Activated CD4-positive, alpha-beta memory T cell treated with anti-CD3 and anti-CD28 coated beads, Interleukin-2, amount 10 ng/mL, durations not matched to agents 7 days and 5 days (primary cell): ENCODE results near the gene SMARCD3. TPM values are rescaled to one million over a fixed set of nuclear protein-coding genes. Genes with fewer than 3 reads are reported as not detected.

Experiments
- CTCF ChIA-PET: fragments of 350-600 bp; sonication (Branson Sonifier 250); formaldehyde crosslinking; loops from one replicate; lab custom pipeline; 2021; ENCODE audit warnings: antibody characterized with exemption, inconsistent platforms; lab: Charles Lee
- POLR2A ChIA-PET: fragments of 350-600 bp; sonication (Branson Sonifier 250); formaldehyde crosslinking; loops from one replicate; lab custom pipeline; 2021; ENCODE audit warnings: antibody characterized with exemption; lab: Charles Lee
- DNase-seq: peaks from one replicate; pipeline ENCODE4 v3.0.0-alpha.2; 2020
- H3K27ac Mint-ChIP-seq: one replicate; pipeline ENCODE4 v1.8.0; 2021; ENCODE audit warnings: mild to moderate bottlenecking, mixed read lengths
- H3K27me3 Mint-ChIP-seq: one replicate; pipeline ENCODE4 v1.8.0; 2021; ENCODE audit warnings: mixed read lengths
- H3K36me3 Mint-ChIP-seq: one replicate; pipeline ENCODE4 v1.8.0; 2021; ENCODE audit warnings: low read depth, mixed read lengths
- H3K4me1 Mint-ChIP-seq: one replicate; pipeline ENCODE4 v1.8.0; 2021; ENCODE audit warnings: mixed read lengths
- H3K4me3 Mint-ChIP-seq: one replicate; pipeline ENCODE4 v1.8.0; 2021; ENCODE audit warnings: mild to moderate bottlenecking, mixed read lengths
- H3K9me3 Mint-ChIP-seq: one replicate; pipeline ENCODE4 v1.8.0; 2021; ENCODE audit warnings: mixed read lengths
- total RNA-seq, 2 experiments: library from RNA; stranded (reverse); gene quantifications; one replicate each; pipeline ENCODE4 v1.2.3, GENCODE V29; 2021

Gene SMARCD3
- total RNA-seq, 2 experiments from 2014 or later: 1.5 to 2.7 TPM

DNA sequence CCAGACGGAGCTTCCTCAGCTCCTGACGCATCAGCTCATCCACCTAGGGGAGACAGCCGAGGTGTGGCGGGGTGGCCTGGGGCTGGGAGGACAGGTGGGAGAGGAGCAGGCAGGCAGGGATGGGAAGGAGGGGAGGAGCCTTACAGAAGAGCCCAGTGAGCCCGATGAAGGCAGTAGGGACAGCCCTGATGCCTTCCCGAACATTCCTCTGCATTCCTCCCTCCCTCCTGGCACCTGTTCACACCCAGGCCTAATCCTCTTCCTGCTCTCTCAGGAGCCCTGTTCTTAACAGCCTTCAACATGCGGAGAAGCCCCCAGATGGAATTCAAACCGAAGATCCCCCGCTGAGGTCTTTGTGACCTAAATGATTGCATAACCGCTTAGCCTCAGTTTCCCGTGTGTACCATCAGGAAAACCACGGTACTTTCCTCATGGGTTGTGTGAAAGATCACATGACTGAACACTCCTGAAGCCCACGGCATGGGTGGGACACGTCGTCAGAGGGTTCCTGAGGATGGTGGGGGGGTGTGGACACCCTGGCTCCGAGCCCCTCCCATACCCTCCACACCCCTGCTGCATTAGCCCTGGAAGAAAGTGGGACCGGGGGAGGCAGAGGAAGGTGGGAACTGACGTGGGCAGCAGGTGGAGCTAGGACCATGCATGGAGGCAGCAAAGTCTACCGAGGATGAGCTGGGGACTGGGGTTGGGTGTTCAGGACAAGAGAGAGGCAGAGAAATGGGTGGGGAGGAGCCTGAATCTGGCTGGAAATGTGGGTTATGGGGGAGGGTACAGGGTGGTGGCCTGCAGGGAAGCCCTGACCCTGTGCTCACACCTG, 52.7 kb downstream of the SMARCD3 start:
- CTCF ChIA-PET: interaction anchor here (1.1 kb wide), 1 partner anchor 30 kb away, joined by 3 read pairs; no protein-coding TSS in a partner anchor
- Mint-ChIP-seq H3K9me3 (no peaks in the 10 kb centered on the region), H3K4me1 (peaks cover 4% of the 10 kb centered on the region), H3K36me3 (no peaks in the 10 kb centered on the region), H3K27ac (no peak overlapping the region), H3K27me3 (peaks cover 7% of the 10 kb centered on the region), H3K4me3 (no peak overlapping the region)
- DNase-seq: no peak
- POLR2A ChIA-PET: no interaction called here

DNA sequence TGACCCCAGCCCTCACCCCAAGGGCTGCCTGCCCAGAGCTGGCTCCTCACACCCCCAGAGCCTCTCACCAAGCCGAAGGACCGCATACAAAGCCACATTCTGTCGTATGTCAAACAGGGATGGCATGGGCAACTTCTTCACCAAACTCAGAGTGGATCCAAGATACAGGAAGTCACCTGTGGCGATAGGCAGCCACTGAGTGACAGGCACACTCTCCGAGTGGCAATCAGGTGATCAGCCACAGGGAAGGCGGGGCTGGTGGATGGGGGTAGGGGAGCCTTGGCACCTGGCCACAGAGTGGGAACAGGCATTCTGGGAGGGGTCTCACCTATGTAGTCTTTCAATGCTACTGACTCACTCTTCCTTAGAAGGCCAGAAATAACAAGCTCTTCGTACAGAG, 54.3 kb downstream of the SMARCD3 start:
- H3K4me1 Mint-ChIP-seq: peaks cover 4% of the 10 kb centered on the region
- H3K4me3 Mint-ChIP-seq: no peak overlapping the region
- no peaks in the 10 kb centered on the region for H3K36me3 Mint-ChIP-seq
- H3K27me3 Mint-ChIP-seq: peaks cover 13% of the 10 kb centered on the region
- POLR2A ChIA-PET: no interaction called here
- no peak overlapping the region for H3K27ac Mint-ChIP-seq
- H3K9me3 Mint-ChIP-seq: no peaks in the 10 kb centered on the region
- no peak for DNase-seq
- CTCF ChIA-PET: interaction anchor here (1.1 kb wide), 1 partner anchor 29 kb away, joined by 3 read pairs; no protein-coding TSS in a partner anchor

DNA sequence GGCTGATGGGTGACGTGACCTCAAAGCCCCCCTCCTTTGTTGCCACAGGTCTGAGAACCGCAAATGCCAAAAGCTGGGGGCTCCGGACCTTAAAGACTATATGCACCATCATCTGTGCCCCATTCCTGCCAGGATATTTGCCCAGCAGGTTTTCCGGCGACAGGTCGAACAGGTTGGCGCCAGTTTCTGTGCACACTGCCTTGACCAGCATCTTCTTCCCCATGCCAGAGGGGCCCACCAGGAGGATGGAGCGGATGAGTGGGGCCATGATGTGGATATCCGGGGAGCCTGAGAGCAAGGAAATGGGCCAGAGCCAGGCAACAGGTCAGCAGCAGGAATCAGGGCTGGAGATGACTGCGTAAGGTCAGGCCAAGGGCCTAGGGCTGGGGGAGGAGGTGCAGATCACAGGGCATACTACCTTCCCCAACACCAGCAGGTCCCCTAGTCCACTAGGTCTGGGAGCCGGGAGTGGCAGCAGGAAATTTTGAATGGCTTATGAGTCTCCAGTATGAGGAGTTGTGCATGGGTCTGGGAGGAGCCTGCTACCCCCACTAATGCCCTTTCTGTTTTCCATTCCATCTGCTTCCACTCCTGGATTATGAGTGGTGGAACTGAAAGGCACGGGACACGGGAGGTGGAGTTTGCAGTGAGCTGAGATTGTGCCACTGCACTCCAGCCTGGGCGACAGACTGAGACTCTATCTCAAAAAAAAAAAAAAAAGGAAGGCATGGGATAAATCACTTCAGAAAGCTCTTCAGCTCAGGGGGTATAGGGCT, 55.1 kb downstream of the SMARCD3 start:
- ChIA-PET POLR2A (no interaction called here), CTCF (no interaction called here)
- Mint-ChIP-seq H3K36me3 (no peaks in the 10 kb centered on the region), H3K4me1 (peaks cover 4% of the 10 kb centered on the region), H3K27ac (no peak overlapping the region), H3K9me3 (no peaks in the 10 kb centered on the region), H3K4me3 (no peak overlapping the region), H3K27me3 (peaks cover 18% of the 10 kb centered on the region)
- DNase-seq: no peak

DNA sequence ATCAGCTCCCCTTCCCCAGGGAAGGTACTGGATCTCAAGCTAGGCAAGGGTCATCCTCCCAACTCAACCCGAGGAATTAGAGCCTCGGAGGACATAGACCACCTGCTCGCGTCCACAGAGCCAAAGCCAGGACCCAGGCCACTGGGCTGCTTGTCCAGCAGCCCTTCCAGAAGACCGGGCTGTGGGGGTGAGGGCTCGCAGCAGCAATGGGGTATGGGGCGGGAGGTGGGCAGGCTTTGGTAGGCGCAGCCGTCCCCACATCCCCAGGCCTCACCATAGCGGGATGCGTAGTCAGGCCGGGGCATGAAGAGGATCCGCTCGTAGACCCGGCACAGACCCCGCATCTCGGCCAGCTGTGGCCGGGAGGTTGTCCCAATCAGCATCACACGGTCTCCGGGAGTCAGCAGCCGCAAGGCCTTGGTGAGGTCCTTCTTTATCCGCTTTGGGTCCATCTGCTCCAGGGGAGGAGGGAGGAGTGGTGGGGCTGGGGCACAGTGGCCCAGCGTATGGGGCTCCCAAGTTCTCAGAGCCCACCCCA, 56.4 kb downstream of the SMARCD3 start:
- H3K4me3 Mint-ChIP-seq: no peak overlapping the region
- H3K4me1 Mint-ChIP-seq: peaks cover 4% of the 10 kb centered on the region
- CTCF ChIA-PET: no interaction called here
- no peaks in the 10 kb centered on the region for H3K9me3 Mint-ChIP-seq
- DNase-seq: no peak
- H3K27me3 Mint-ChIP-seq: peaks cover 18% of the 10 kb centered on the region
- POLR2A ChIA-PET: interaction anchor here (1.3 kb wide), 1 partner anchor 15 kb away, joined by 3 read pairs; no protein-coding TSS in a partner anchor
- H3K27ac Mint-ChIP-seq: no peak overlapping the region
- no peaks in the 10 kb centered on the region for H3K36me3 Mint-ChIP-seq

DNA sequence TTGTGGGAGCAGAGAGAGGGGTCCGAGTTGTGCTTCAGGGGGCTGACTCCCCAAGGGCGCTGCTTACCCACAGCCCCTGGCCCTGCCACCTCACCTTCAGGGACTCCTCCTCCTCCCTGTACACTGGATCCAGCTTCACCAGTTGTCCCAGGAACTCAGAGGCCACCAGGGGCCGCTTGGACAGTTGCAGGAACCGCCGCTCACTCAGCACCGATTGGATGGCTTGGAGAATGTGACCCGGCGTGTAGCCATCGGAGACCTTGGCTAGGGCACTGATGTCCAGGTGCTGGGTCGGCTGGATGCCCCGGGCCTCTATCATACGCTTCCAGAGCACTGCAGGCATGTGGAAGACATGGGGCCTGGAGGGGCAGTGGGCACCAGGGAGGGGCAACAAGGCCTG, 57.0 kb downstream of the SMARCD3 start:
- Mint-ChIP-seq H3K9me3 (no peaks in the 10 kb centered on the region), H3K27ac (no peak overlapping the region), H3K4me1 (peaks cover 4% of the 10 kb centered on the region), H3K27me3 (peaks cover 18% of the 10 kb centered on the region), H3K36me3 (no peaks in the 10 kb centered on the region), H3K4me3 (no peak overlapping the region)
- CTCF ChIA-PET: no interaction called here
- POLR2A ChIA-PET: interaction anchor here (1.3 kb wide), 1 partner anchor 16 kb away, joined by 3 read pairs; no protein-coding TSS in a partner anchor
- no peak for DNase-seq

DNA sequence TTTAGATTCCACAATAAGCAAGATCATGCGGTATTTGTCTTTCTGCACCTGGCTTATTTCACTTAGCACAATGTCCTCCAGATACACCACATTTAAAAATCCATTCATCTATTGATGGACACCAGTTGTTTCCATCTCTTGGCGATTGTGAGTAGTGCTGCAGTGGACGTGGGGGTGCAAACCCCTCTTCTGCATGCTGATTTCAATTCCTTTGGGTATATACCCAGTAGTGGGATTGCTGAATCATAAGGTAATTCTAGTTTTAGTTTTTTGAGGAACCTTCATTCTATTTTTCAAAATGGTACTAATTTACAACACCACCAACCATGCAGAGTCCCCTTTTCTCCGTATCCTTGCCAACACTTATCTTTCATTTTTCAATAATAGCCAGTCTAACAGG, 59.5 kb downstream of the SMARCD3 start:
- Mint-ChIP-seq H3K4me3 (no peak overlapping the region), H3K9me3 (no peaks in the 10 kb centered on the region), H3K4me1 (no peaks in the 10 kb centered on the region), H3K27me3 (peaks cover 11% of the 10 kb centered on the region), H3K36me3 (no peaks in the 10 kb centered on the region), H3K27ac (no peak overlapping the region)
- no peak for DNase-seq
- POLR2A ChIA-PET: no interaction called here
- CTCF ChIA-PET: no interaction called here

Other genes starting within 250 kb of the SMARCD3 start
- 1 to 10 TPM; 7.9 to 8.6 TPM for gene ATG9B, start 224.2 kb downstream of the SMARCD3 start, total RNA-seq
- 10 to 100 TPM; 51.2 to 53.3 TPM for gene ABCB8, start 220.2 kb downstream of the SMARCD3 start, total RNA-seq
- 1 to 10 TPM; 5.5 to 6.2 TPM for gene ASIC3, start 200.2 kb downstream of the SMARCD3 start, total RNA-seq
- 10 to 100 TPM; 17.6 to 18.2 TPM for gene CDK5, start 190.8 kb downstream of the SMARCD3 start, total RNA-seq
- 100 to 1,000 TPM in 1 of 2 experiments, 10 to 100 TPM in 1; 94.6 to 109 TPM for gene SLC4A2, start 189.1 kb downstream of the SMARCD3 start, total RNA-seq
- 10 to 100 TPM; 70.0 to 72.7 TPM for gene FASTK, start 167.9 kb downstream of the SMARCD3 start, total RNA-seq
- gene TMUB1, start 165.2 kb downstream of the SMARCD3 start, total RNA-seq: 10 to 100 TPM; 80.3 to 81.1 TPM
- 10 to 100 TPM; 30.1 to 31.5 TPM for gene AGAP3, start 162.2 kb downstream of the SMARCD3 start, total RNA-seq
- gene GBX1, start 81.0 kb downstream of the SMARCD3 start, total RNA-seq: not detected
- gene ASB10, start 61.4 kb downstream of the SMARCD3 start, total RNA-seq: not detected
- gene H2BK1, start 38.2 kb downstream of the SMARCD3 start, total RNA-seq: not detected
- gene ABCF2, start 21.5 kb downstream of the SMARCD3 start, total RNA-seq: 10 to 100 TPM; 23.1 to 27.6 TPM
- 10 to 100 TPM; 56.0 to 56.4 TPM for gene CHPF2, start 16.2 kb downstream of the SMARCD3 start, total RNA-seq
- gene NUB1, start 93.1 kb upstream of the SMARCD3 start, total RNA-seq: 10 to 100 TPM; 62.1 to 67.3 TPM
- 1 to 10 TPM in 1 of 2 experiments, under 1 TPM in 1; 0.50 to 1.1 TPM for gene WDR86, start 161.3 kb upstream of the SMARCD3 start, total RNA-seq
- under 1 TPM in 1 of 2 experiments, not detected in 1; 0.35 TPM for gene CRYGN, start 191.4 kb upstream of the SMARCD3 start, total RNA-seq